Measurements from ENCODE around the gene ELK3. TPM values are rescaled to one million over a fixed set of nuclear protein-coding genes. Genes with fewer than 3 reads are reported as not detected.

The ELK3 gene
- total RNA-seq, 1 donor from 2014 or later = 3.7 TPM

DNA sequence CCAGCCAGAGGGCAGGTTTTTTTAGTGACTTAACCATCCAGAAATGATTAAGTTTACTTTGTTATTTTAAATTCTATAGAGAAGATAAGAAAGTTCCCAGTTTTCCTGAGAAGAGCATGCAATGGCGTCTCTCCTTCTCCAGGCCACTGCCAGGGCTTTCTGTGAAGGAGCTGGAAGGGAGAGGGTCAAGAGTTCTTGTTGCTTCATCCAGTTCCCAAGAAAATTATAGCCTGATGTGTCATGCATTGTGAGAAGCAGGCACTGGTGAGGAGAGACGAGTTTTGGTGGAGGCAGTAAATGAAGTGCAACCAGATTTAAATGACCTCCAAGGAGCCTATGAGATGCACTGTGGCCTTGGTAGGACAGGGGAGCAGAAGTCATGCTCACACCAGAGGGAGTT, 14.2 kb downstream of the ELK3 start:
- Mint-ChIP-seq H3K36me3 (ENCODE audit: unreplicated experiment) (no peaks in the 10 kb centered on the region), H3K4me3 (ENCODE audit: unreplicated experiment) (no peak overlapping the region), H3K27ac (ENCODE audit: unreplicated experiment) (peak overlapping the region; percentile 74), H3K9me3 (ENCODE audit: unreplicated experiment) (peaks cover 2% of the 10 kb centered on the region), H3K27me3 (ENCODE audit: unreplicated experiment) (peaks cover 2% of the 10 kb centered on the region), H3K4me1 (ENCODE audit: low read depth, unreplicated experiment) (peaks cover 32% of the 10 kb centered on the region)
- DNase-seq = no peak
- TF ChIP-seq, protein P1, sequence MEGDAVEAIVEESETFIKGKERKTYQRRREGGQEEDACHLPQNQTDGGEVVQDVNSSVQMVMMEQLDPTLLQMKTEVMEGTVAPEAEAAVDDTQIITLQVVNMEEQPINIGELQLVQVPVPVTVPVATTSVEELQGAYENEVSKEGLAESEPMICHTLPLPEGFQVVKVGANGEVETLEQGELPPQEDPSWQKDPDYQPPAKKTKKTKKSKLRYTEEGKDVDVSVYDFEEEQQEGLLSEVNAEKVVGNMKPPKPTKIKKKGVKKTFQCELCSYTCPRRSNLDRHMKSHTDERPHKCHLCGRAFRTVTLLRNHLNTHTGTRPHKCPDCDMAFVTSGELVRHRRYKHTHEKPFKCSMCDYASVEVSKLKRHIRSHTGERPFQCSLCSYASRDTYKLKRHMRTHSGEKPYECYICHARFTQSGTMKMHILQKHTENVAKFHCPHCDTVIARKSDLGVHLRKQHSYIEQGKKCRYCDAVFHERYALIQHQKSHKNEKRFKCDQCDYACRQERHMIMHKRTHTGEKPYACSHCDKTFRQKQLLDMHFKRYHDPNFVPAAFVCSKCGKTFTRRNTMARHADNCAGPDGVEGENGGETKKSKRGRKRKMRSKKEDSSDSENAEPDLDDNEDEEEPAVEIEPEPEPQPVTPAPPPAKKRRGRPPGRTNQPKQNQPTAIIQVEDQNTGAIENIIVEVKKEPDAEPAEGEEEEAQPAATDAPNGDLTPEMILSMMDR (IDR thresholded peaks at IDR 0.05; ENCODE audit: partially characterized antibody, unreplicated experiment) = no peak

DNA sequence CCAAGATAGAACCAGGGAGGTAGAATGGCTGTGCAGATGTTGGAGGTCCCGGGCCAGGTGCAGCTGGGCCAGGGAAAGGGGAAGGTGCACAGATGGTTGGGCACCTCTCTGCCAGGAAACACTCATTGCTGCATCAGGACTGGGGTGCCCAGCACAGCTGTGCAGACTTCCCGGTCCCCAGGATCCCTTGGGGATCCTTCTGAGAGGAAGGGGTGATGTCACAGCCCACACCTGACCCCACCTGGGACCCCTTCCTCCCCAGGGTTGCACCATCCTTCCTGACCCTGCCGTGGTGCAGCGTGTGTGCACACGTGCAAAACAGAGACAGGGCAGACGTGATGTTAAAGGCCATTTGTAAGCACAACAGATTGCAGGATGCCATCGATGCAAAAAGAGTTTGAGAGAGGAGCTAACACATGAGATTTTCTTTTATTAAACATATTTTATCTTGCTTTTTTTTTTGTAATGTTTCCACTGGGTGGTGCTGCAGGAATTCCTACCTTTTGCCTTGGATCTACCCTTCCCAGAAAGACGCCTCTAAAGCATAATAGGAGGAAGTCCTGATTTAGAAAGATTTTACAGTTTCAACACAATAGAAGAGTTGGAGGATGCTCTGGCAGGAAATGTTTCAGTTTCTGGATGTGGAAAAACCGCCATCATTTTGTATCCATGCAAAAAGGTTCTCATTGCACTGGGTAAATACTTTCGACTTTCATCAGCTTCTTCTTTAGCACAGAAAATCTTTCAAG, 14.8 kb downstream of the ELK3 start:
- TF ChIP-seq, protein P1 (IDR thresholded peaks at IDR 0.05; ENCODE audit: partially characterized antibody, unreplicated experiment) = no peak
- Mint-ChIP-seq H3K4me3 (ENCODE audit: unreplicated experiment) (peak overlapping the region; percentile 27), H3K27ac (ENCODE audit: unreplicated experiment) (peak overlapping the region; percentile 74), H3K9me3 (ENCODE audit: unreplicated experiment) (peaks cover 2% of the 10 kb centered on the region), H3K4me1 (ENCODE audit: low read depth, unreplicated experiment) (peaks cover 32% of the 10 kb centered on the region), H3K27me3 (ENCODE audit: unreplicated experiment) (peaks cover 2% of the 10 kb centered on the region), H3K36me3 (ENCODE audit: unreplicated experiment) (no peaks in the 10 kb centered on the region)
- no peak for DNase-seq

DNA sequence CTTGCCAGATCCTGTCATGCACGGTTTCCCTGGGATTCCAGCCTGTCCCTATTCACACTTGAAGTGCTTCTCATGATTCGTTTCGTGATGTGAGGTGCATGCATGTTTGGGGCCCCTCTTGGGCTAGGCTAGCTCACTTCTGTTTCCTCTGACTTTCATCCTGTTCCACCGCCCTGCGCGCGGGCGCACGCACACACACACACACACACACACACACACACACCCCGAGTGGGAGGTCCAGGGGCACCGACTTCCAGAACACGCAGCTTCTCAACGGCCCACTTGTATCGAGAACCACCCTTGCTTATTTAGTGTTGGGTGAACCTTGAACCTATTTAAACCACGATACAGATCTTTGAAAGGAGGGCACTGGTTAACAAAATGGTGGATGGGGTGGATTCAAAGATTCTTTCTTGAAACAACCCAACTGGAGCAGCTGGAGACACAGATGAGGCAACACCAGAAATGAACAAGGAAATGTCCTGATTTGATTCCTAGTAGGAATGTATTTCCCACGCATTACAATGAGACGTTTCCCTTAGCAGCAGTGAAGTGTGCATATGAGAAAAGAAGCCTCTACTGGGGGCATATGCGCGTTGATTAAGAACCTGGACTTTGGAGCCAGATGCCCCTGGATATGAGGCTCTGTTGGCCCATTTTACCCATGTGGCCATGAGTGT, 16.3 kb downstream of the ELK3 start:
- no peak overlapping the region for H3K4me3 Mint-ChIP-seq (ENCODE audit: unreplicated experiment)
- TF ChIP-seq, protein P1 (IDR thresholded peaks at IDR 0.05; ENCODE audit: partially characterized antibody, unreplicated experiment) = no peak
- H3K4me1 Mint-ChIP-seq (ENCODE audit: low read depth, unreplicated experiment) = peaks cover 39% of the 10 kb centered on the region
- H3K27ac Mint-ChIP-seq (ENCODE audit: unreplicated experiment) = peak overlapping the region; percentile 84
- H3K9me3 Mint-ChIP-seq (ENCODE audit: unreplicated experiment) = peaks cover 2% of the 10 kb centered on the region
- peaks cover 2% of the 10 kb centered on the region for H3K27me3 Mint-ChIP-seq (ENCODE audit: unreplicated experiment)
- DNase-seq = no peak
- H3K36me3 Mint-ChIP-seq (ENCODE audit: unreplicated experiment) = no peaks in the 10 kb centered on the region

DNA sequence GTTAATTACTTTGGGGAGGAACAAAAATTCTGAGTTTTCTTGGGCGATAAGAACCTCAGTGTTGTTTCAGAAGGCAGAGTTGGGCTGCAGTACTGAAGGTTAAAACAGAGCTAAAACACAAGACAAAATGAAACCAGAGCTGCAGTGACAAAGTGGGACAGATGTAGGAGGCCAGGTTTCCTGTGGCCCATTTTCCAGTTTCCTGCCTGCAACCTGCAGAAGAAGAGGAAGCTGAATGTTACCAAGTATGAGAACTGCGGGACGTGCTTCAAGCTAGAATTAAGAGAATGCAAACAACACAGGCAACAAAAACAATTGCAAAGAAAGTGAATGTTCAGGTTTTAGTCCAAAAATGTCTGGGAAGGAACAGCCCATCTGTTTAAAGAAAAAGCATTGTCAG, 17.8 kb downstream of the ELK3 start:
- Mint-ChIP-seq H3K36me3 (ENCODE audit: unreplicated experiment) (no peaks in the 10 kb centered on the region), H3K9me3 (ENCODE audit: unreplicated experiment) (peaks cover 2% of the 10 kb centered on the region), H3K27me3 (ENCODE audit: unreplicated experiment) (peaks cover 2% of the 10 kb centered on the region), H3K27ac (ENCODE audit: unreplicated experiment) (peak overlapping the region; percentile 77), H3K4me3 (ENCODE audit: unreplicated experiment) (peak overlapping the region; percentile 56), H3K4me1 (ENCODE audit: low read depth, unreplicated experiment) (peaks cover 42% of the 10 kb centered on the region)
- DNase-seq = no peak
- TF ChIP-seq, protein P1 (IDR thresholded peaks at IDR 0.05; ENCODE audit: partially characterized antibody, unreplicated experiment) = no peak

All from glutamatergic neuron (in vitro differentiated cells).